Activated naive CD4-positive, alpha-beta T cell treated with anti-CD3 and anti-CD28 coated beads, Interleukin-2, amount 50 U/mL, for 16 hours (primary cell): ENCODE measurements around the gene IL5RA.

Experiments used
- DNase-seq: peaks from one replicate; pipeline ENCODE4 v3.0.0-alpha.2; 2020

IL5RA gene

DNA sequence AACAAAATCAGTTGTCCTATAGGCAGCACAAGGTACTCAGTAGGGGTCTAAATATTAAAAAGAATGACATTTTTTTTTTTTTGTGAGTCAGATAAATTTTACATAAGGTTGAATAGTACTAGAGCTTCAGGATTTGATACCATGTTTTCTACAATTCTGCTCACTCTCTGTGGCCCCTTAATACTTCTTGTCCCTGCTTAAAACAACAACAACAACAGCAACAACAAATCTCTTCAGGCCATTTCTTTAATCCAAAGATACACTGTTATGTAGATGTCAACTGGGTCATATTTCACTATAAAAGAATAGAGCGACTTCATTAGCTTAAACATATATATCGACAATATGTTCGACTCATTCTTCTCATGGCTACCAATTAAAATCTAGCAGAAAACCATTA is 3.0 kb downstream of the IL5RA start:
- DNase-seq, result no peak

DNA sequence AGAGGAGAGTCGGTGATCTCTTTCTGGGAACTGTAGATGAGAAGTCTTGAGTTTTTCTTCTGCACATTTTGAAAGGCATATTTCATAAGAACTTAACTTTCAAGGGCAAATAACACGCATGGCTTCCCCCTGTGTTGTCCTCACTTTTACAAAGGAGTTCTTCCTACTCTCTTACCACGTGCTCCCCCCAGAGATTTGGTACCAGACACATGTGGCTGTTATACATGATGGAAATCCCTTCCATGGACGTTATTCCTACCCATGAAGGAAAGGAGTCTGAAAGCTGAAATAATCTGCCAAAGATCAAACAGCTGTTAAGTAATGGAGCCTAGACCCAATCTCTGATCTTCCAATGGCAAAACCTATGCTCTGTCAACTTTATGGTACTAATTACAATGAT is 4.4 kb downstream of the IL5RA start:
- DNase-seq, result no peak

- no peak for DNase-seq
These were observed 4.9 kb downstream of the IL5RA start for GRCh38 chr3:3105246-3105645.

- no peak for DNase-seq
These were observed 7.4 kb downstream of the IL5RA start for GRCh38 chr3:3102751-3103150.

- no peak for DNase-seq
These were observed 8.3 kb downstream of the IL5RA start for GRCh38 chr3:3101660-3102458.

- DNase-seq, result no peak
These were observed 12.2 kb downstream of the IL5RA start for GRCh38 chr3:3097958-3098357.

DNA sequence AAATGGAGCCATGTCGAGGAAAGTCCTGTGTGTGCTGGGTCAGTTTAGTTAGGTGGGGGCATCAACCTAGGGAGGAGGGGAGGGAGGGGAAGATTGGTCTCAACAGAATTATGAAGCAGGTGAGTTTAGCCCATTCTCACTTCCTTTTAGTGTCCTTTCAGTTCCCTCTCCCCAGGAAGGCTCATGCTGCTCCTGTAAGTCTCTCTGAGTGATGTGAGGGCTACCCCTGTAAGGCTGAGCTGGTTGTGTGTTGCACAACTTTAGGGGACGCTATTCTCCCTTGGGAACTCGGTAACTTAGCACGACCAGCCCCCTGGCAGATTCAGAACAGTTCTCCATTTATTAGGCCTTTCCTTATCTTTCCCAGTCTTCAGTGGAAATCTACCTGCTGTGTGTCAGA is 21.2 kb downstream of the IL5RA start:
- DNase-seq, result no peak

- no peak for DNase-seq
These were observed 22.3 kb downstream of the IL5RA start for GRCh38 chr3:3087716-3088465.

- DNase-seq, result no peak
These were observed 22.9 kb downstream of the IL5RA start for GRCh38 chr3:3087279-3087678.

GRCh38 chr3:3086239-3086638 is 23.9 kb downstream of the IL5RA start:
- DNase-seq, result no peak

GRCh38 chr3:3085782-3086181 is 24.4 kb downstream of the IL5RA start:
- no peak for DNase-seq

- no peak for DNase-seq
These were observed 25.3 kb downstream of the IL5RA start for GRCh38 chr3:3084890-3085289.

GRCh38 chr3:3082234-3082924 is 27.8 kb downstream of the IL5RA start:
- DNase-seq, result no peak

DNA sequence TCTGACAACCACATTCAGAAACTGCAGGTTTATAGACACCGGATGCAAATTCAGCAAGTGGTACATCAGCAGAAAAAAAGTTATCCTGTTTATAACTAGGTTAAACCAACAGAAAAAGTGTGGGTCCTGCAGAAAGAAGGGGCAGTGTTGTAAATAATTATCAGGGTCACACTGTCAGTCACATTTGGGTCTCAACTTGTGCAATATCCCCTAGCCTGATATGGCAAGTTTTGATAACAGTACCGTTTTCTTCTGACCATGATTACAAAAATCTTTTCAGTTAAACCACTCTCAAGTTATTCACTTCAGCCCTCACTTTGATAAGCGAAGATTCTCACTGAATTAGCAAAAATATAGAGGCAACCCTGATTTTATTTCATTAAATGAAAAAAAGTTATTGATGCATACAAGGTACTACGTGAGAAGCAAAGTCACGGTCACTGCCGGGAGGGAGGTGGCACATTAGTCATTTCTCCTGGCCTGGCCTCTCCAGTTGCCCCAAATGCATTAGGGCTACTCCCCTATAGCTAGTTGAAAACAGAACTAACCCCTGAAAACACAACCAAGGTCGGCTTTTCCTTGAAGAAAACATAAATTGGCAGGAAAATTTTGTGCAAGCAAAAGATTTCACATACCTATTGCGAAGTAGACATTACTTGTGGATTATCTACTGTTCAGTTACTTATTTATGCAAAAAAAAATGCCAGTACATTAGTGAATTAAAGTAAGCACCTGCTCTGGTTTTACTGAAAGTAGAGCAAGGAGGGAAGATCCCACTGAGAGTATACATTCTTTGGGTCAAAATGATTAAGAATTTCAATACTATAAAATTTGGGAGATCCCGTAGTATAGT is 28.6 kb downstream of the IL5RA start:
- no peak for DNase-seq

DNA sequence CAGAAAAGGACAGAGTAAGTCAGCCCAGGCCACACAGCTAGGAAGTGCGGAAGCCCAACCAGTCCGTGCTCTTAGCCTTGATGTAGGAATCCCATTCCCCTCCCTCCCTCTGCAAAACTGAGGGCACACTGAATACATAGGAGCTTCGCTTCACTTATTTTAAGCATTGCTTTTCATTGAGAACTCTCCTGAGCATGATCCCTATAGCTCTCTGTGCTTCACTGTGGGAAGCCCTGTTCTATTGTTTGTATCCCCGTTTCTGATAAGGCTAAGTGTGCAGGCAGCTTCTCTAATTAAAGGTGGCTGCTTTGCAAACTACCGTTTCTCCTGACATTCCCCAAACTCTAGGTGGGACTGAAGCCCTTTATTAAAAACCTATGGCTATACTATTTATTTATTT is 29.9 kb downstream of the IL5RA start:
- DNase-seq, result no peak

GRCh38 chr3:3074551-3075257 is 35.5 kb downstream of the IL5RA start:
- no peak for DNase-seq

DNA sequence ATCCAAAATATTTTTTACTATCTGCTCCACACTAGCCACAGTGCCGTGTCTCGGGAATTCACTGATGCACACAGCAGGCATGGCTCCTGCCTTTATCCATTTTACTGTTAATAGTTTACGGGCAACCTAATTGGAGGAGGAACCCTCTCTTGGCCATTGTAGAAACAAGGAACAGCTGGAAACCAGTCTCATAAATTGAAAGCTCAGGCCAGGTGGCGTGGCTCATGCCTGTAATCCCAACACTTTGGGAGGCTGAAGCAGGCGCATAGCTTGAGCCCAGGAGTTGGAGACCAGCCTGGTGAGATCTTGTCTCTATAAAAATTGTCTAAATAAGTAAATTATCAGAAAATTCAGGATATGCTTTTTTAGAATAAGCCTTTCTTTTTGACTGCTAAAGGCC is 39.0 kb downstream of the IL5RA start:
- DNase-seq, result no peak

GRCh38 chr3:3069723-3070122 is 40.5 kb downstream of the IL5RA start:
- no peak for DNase-seq

- no peak for DNase-seq
These were observed 41.8 kb downstream of the IL5RA start for GRCh38 chr3:3068358-3068881.

- no peak for DNase-seq
These were observed 43.3 kb downstream of the IL5RA start for GRCh38 chr3:3066910-3067309.

GRCh38 chr3:3066378-3066777 is 43.8 kb downstream of the IL5RA start:
- no peak for DNase-seq

- no peak for DNase-seq
These were observed 44.3 kb downstream of the IL5RA start for GRCh38 chr3:3065876-3066275.
